GM12891 (cell line): ENCODE data around the gene BTBD9.

Experiments used
- PAX5 ChIP-seq: IDR thresholded peaks from 2 replicates; pipeline ENCODE4 v1.6.1; 2011; ENCODE audit warnings: low read length, moderate library complexity, mild to moderate bottlenecking; ENCODE audit not compliant: insufficient read depth, severe bottlenecking
- POLR2A ChIP-seq: IDR thresholded peaks from 2 replicates; pipeline ENCODE4 v1.6.1; 2011; ENCODE audit warnings: low read depth, low read length, control low read depth
- POLR2AphosphoS5 ChIP-seq: IDR thresholded peaks from 2 replicates; pipeline ENCODE4 v1.6.1; 2011; ENCODE audit warnings: low read depth, low read length, control low read depth
- POU2F2 ChIP-seq: IDR thresholded peaks from 2 replicates; pipeline ENCODE4 v1.6.1; 2011; ENCODE audit warnings: low read depth, mild to moderate bottlenecking, control low read depth, low read length, moderate library complexity
- SPI1 ChIP-seq: IDR thresholded peaks from 2 replicates; pipeline ENCODE4 v1.6.1; 2011; ENCODE audit warnings: low read depth, low read length, control low read depth
- TAF1 ChIP-seq: IDR thresholded peaks from 2 replicates; pipeline ENCODE4 v1.6.1; 2011; ENCODE audit warnings: low read depth, low read length, control low read depth

GRCh38 chr6:38302081-38302480, 337.6 kb downstream of the BTBD9 start:
- TF ChIP-seq POLR2A, result no peak
- TF ChIP-seq POLR2AphosphoS5, result no peak
- no peak for TF ChIP-seq TAF1
- no peak for TF ChIP-seq PAX5
- no peak for TF ChIP-seq SPI1
- TF ChIP-seq POU2F2, result no peak
